Cardiac muscle cell (in vitro differentiated cells and primary cell): ENCODE data around the gene DOK3. TPM values are rescaled to one million over a fixed set of nuclear protein-coding genes. Genes with fewer than 3 reads are reported as not detected.

Source experiments
- DNase-seq, 2 donors: peaks; one replicate each; pipeline versions ENCODE4 v3.0.0 to v3.0.0-alpha.2; 2010 to 2017; ENCODE audit warnings: low read depth in 1 of 2, low spot score in 1 of 2
- H3K27ac ChIP-seq: fragments of 200-600 bp; sonication (generic); 2 replicates; pipeline ENCODE4 v1.5.1; 2016
- H3K27me3 ChIP-seq: fragments of 200-600 bp; sonication (generic); 2 replicates; pipeline ENCODE4 v1.6.0; 2016; ENCODE audit warnings: control low read depth
- H3K36me3 ChIP-seq: fragments of 200-600 bp; sonication (generic); 2 replicates; pipeline ENCODE4 v1.5.1; 2016; ENCODE audit warnings: control low read depth
- H3K4me1 ChIP-seq: fragments of 200-600 bp; sonication (generic); 2 replicates; pipeline ENCODE4 v1.8.1; 2017; ENCODE audit warnings: low read depth, mild to moderate bottlenecking, mixed run types
- H3K4me3 ChIP-seq: fragments of 200-600 bp; sonication (generic); 2 replicates; pipeline ENCODE4 v1.5.1; 2016; ENCODE audit warnings: mild to moderate bottlenecking
- H3K9me3 ChIP-seq: fragments of 200-600 bp; sonication (generic); 2 replicates; pipeline ENCODE4 v1.5.1; 2017; ENCODE audit warnings: low read depth, mild to moderate bottlenecking, control low read depth
- polyA plus RNA-seq: library from polyadenylated mRNA; unstranded; fragments of >200 nt; fragmentation: Nextera tagmentation; extraction: Ambion mirVana; gene quantifications from 2 replicates; pipeline ENCODE4 v1.2.1, GENCODE V29; 2016
- total RNA-seq: library from RNA; depleted of rRNA; stranded (reverse); fragments of >200 nt; gene quantifications from 2 replicates; pipeline ENCODE4 v1.2.3, GENCODE V29; 2016
- TF ChIP-seq, protein P1 (sequence below): IDR thresholded peaks from 2 replicates; pipeline ENCODE4 v1.5.1; 2012; ENCODE audit warnings: low read depth, mild to moderate bottlenecking, low read length

The DOK3 gene
- total and polyA plus RNA-seq, 2 experiments from 2014 or later = 2.4 to 3.7 TPM

DNA sequence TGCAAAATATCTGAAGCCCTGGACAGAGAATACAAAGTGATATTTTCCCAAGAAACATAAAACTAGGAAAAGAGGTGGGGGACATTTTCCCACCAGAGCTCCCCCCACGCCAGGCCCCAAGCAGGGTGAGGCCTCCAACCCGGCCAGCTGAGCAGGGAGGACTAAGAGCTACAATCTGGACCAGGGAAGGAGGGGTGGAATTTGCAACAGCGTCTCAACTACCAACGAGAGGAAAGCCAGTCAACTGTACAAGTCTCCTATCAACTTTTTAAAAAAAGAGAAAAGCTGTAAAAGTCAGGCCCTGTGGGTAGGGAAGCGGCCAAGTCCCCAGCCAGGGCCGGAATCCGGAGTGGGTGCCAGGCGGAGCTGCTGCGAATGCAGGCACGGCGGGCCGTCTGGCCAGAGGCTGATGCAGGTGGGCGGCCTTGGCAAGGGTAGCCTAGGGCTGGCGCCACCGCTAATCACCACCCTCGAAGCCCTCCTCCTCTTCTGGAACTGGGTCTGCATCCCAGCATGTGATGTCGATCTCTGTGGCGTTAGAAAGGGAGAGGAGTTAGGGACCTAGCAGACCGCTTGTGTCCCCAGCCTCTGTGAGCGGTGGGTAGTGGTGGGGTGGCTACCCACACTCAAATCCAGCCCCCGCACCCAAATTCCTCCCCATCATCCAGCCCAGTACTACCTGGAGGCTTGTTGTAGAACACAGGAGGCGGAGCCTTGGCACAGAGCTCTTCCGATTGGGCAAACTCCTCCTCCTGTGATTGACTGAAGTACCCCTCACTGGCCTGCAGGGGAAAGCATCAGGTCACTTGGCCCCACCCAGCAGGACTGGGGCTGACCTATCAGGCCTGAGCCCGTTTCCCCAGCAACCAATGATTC lies 52.4 kb downstream of the DOK3 start:
- Histone ChIP-seq H3K27me3 (peaks cover 8% of the 10 kb centered on the region), H3K4me3 (no peak overlapping the region), H3K4me1 (peaks cover 9% of the 10 kb centered on the region), H3K36me3 (peaks cover 16% of the 10 kb centered on the region), H3K9me3 (no peaks in the 10 kb centered on the region), H3K27ac (peak overlapping the region; percentile 35)
- DNase-seq = peak; percentile 96 to 98
- TF ChIP-seq, protein P1, sequence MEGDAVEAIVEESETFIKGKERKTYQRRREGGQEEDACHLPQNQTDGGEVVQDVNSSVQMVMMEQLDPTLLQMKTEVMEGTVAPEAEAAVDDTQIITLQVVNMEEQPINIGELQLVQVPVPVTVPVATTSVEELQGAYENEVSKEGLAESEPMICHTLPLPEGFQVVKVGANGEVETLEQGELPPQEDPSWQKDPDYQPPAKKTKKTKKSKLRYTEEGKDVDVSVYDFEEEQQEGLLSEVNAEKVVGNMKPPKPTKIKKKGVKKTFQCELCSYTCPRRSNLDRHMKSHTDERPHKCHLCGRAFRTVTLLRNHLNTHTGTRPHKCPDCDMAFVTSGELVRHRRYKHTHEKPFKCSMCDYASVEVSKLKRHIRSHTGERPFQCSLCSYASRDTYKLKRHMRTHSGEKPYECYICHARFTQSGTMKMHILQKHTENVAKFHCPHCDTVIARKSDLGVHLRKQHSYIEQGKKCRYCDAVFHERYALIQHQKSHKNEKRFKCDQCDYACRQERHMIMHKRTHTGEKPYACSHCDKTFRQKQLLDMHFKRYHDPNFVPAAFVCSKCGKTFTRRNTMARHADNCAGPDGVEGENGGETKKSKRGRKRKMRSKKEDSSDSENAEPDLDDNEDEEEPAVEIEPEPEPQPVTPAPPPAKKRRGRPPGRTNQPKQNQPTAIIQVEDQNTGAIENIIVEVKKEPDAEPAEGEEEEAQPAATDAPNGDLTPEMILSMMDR = peak; percentile 52

DNA sequence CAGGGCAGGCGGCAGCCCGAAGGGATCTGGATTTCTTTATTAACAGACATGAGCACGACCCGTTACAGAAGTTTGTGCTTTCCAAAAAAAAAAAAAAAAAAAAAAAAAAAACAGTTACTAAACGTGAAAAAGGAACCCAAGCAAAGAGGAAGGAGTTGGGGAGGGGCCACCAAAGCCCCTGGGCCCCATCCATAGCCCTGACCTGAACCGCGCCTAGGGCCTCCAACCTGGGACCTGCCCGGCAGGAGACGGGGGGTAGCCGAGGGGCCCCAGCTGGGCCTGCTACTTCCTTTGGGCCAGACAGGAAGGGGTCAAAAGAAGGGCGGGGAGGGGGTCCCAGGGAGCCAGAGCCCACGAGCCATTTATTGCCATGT lies 53.0 kb downstream of the DOK3 start:
- TF ChIP-seq, protein P1 = no peak
- peaks cover 16% of the 10 kb centered on the region for H3K36me3 ChIP-seq

DNA sequence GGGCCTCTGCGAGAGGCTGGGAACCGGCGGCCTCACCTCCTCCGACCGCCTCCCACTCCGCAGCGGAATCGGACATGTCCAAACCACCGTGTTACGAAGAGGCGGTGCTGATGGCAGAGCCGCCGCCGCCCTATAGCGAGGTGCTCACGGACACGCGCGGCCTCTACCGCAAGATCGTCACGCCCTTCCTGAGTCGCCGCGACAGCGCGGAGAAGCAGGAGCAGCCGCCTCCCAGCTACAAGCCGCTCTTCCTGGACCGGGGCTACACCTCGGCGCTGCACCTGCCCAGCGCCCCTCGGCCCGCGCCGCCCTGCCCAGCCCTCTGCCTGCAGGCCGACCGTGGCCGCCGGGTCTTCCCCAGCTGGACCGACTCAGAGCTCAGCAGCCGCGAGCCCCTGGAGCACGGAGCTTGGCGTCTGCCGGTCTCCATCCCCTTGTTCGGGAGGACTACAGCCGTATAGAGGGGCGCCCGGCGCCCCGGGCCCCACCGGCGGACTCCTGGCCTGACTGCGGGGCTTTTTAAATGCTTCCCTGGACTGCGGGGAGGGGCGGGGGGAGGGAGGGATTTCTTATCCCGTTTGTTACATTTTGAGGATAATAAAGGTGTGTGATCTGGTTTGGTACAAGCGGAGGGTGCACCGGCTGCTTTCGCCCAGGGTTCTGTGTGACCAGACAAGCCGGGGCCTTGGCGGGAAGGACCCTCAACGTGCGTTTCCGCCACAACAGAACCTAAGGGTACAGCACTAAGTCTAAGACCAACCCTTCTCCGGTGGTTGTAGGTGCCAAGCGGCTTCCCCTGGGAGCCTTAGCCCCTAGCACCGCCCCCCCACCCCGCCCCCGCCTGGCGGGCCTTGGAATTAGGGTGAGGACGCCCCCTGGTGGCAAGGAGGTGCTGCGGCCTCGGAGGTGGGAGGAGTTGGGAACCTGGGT lies 53.7 kb downstream of the DOK3 start:
- H3K27ac ChIP-seq = peak overlapping the region; percentile 41
- DNase-seq = peak; percentile 94
- peak overlapping the region; percentile 54 for H3K4me3 ChIP-seq
- peaks cover 16% of the 10 kb centered on the region for H3K36me3 ChIP-seq
- TF ChIP-seq, protein P1 = peak; percentile 90
- peaks cover 9% of the 10 kb centered on the region for H3K4me1 ChIP-seq
- no peaks in the 10 kb centered on the region for H3K9me3 ChIP-seq
- H3K27me3 ChIP-seq = peaks cover 8% of the 10 kb centered on the region

More for the DNA sequence above, 53.0 kb downstream of the DOK3 start:
- Histone ChIP-seq H3K27ac (peak overlapping the region; percentile 35), H3K4me1 (peaks cover 9% of the 10 kb centered on the region), H3K9me3 (no peaks in the 10 kb centered on the region), H3K27me3 (peaks cover 8% of the 10 kb centered on the region), H3K4me3 (no peak overlapping the region)
- no peak for DNase-seq

DNA sequence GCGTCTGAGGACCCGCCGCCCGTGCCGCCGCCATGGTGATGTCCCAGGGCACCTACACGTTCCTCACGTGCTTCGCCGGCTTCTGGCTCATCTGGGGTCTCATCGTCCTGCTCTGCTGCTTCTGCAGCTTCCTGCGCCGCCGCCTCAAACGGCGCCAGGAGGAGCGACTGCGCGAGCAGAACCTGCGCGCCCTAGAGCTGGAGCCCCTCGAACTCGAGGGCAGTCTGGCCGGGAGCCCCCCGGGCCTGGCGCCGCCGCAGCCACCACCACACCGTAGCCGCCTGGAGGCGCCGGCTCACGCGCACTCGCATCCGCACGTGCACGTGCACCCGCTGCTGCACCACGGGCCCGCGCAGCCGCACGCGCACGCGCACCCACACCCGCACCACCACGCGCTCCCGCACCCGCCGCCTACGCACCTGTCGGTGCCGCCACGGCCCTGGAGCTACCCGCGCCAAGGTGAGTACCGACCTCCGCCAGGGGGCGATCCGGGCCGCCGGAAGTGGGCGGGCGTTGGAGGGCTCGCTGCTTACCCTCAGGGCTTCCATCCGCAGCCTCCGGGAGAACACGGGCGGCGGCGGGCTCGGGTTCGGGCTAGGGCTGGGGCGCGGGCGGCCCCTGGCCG lies 54.5 kb downstream of the DOK3 start:
- Histone ChIP-seq H3K4me3 (peak overlapping the region; percentile 54), H3K36me3 (peaks cover 10% of the 10 kb centered on the region), H3K4me1 (peaks cover 9% of the 10 kb centered on the region), H3K27me3 (peaks cover 8% of the 10 kb centered on the region), H3K27ac (peak overlapping the region; percentile 41), H3K9me3 (no peaks in the 10 kb centered on the region)
- DNase-seq = peak; percentile 68 to 90
- TF ChIP-seq, protein P1 = peak; percentile 60

DNA sequence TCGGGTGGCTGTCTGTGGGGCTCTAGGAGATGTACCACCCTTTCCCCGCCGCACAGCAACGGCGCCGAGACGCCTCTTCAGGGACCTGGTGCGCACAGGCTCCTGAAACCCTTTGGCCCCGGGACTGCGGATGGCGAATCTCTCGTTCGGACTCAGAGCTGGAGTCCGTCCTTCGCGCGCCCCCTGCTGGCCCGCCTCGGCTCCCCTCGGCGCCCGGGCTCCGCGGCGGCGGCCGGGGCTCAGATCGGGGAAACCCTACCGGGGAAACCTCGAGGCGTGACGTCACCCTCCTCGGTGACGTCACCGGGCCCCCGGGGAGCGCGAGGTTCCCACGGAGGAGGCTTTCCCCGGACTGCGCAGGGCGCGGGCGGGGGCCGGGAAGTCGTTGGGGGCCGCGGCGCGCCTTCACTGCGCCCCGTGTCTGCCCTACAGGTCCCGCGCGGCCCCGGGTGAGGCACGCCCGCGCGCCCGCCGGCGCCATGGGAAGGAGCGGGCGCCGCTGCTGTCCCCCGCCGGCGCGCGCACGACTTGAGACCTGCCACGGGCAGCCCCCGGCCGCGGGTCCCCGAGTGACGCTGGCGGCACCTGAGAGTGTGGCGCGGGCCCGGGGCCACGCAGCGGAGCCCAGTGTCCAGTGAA lies 55.1 kb downstream of the DOK3 start:
- peak overlapping the region; percentile 41 for H3K27ac ChIP-seq

More for the DNA sequence above, 55.1 kb downstream of the DOK3 start:
- H3K4me1 ChIP-seq = peaks cover 9% of the 10 kb centered on the region
- peak overlapping the region; percentile 54 for H3K4me3 ChIP-seq
- no peaks in the 10 kb centered on the region for H3K9me3 ChIP-seq
- H3K36me3 ChIP-seq = peaks cover 5% of the 10 kb centered on the region
- TF ChIP-seq, protein P1 = peak; percentile 87
- DNase-seq = peak; percentile 92 to 94
- peaks cover 8% of the 10 kb centered on the region for H3K27me3 ChIP-seq
